ENCODE results near the gene KIAA1755.

KIAA1755 gene

DNA sequence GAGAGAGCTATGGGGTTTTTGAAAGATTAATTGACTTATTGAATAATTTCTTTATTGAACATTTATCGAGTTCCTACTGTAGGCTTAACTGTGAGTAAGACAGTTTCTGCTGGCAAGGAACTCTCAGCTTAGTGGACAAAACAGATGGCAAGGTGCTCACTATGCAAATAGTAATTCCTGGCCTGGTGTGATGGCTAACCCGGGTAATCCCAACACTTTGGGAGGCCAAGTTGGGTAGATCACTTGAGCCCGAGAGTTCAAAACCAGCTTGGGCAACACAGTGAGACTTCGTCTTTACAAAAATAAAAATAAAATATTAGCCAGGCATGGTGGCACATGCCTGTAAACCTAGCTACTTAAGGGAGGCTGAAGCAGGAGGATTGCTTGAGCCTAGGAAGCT lies 82.0 kb downstream of the KIAA1755 start:
- H3K9ac ChIP-seq (ENCODE audit: low read length): no peak overlapping the region
- H3K36me3 ChIP-seq (ENCODE audit: control insufficient read depth, insufficient read depth, low read length): no peaks in the 10 kb centered on the region
- no peaks in the 10 kb centered on the region for H3K9me3 ChIP-seq (ENCODE audit: control insufficient read depth, low read length)
- H3K27me3 ChIP-seq (ENCODE audit: control insufficient read depth, insufficient read depth, low read length): no peaks in the 10 kb centered on the region
- no peak overlapping the region for H3K4me3 ChIP-seq (ENCODE audit: low read length)
- H3K4me1 ChIP-seq (ENCODE audit: control insufficient read depth, insufficient read depth, low read length): peaks cover 3% of the 10 kb centered on the region

- Histone ChIP-seq H3K27me3 (ENCODE audit: control insufficient read depth, insufficient read depth, low read length) (no peaks in the 10 kb centered on the region), H3K4me3 (ENCODE audit: low read length) (no peak overlapping the region), H3K4me1 (ENCODE audit: control insufficient read depth, insufficient read depth, low read length) (peaks cover 5% of the 10 kb centered on the region), H3K36me3 (ENCODE audit: control insufficient read depth, insufficient read depth, low read length) (no peaks in the 10 kb centered on the region), H3K9ac (ENCODE audit: low read length) (no peak overlapping the region), H3K9me3 (ENCODE audit: control insufficient read depth, low read length) (no peaks in the 10 kb centered on the region)
These were observed 82.5 kb downstream of the KIAA1755 start for GRCh38 chr20:38178065-38178491.

DNA sequence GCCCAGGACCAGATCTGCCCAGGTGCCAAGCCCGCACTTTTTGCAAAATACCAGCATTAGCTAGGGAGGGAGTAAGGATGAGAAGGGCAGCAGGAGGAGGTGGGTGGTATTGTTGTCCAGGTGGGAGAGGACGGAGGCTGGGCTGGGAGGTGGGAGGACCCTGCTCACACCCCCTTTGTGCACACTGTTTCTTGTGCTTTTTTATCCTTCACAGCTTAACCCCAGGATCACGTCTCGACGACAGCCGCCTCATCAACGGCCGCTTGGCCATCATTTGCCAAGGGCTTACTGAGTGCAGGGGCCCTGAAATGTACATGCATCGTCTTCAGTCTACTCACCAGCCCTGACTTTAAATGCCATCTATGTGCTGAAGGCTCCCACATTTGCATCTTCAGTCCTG lies 83.3 kb downstream of the KIAA1755 start:
- H3K27me3 ChIP-seq (ENCODE audit: control insufficient read depth, insufficient read depth, low read length): no peaks in the 10 kb centered on the region
- H3K36me3 ChIP-seq (ENCODE audit: control insufficient read depth, insufficient read depth, low read length): no peaks in the 10 kb centered on the region
- H3K9me3 ChIP-seq (ENCODE audit: control insufficient read depth, low read length): no peaks in the 10 kb centered on the region
- peaks cover 5% of the 10 kb centered on the region for H3K4me1 ChIP-seq (ENCODE audit: control insufficient read depth, insufficient read depth, low read length)
- no peak overlapping the region for H3K9ac ChIP-seq (ENCODE audit: low read length)
- H3K4me3 ChIP-seq (ENCODE audit: low read length): no peak overlapping the region

GRCh38 chr20:38175304-38176180 lies 85.0 kb downstream of the KIAA1755 start:
- no peaks in the 10 kb centered on the region for H3K36me3 ChIP-seq (ENCODE audit: control insufficient read depth, insufficient read depth, low read length)
- peaks cover 5% of the 10 kb centered on the region for H3K4me1 ChIP-seq (ENCODE audit: control insufficient read depth, insufficient read depth, low read length)
- H3K9ac ChIP-seq (ENCODE audit: low read length): no peak overlapping the region
- no peak overlapping the region for H3K4me3 ChIP-seq (ENCODE audit: low read length)
- H3K9me3 ChIP-seq (ENCODE audit: control insufficient read depth, low read length): no peaks in the 10 kb centered on the region
- no peaks in the 10 kb centered on the region for H3K27me3 ChIP-seq (ENCODE audit: control insufficient read depth, insufficient read depth, low read length)

GRCh38 chr20:38173237-38174156 lies 87.0 kb downstream of the KIAA1755 start:
- Histone ChIP-seq H3K27me3 (ENCODE audit: control insufficient read depth, insufficient read depth, low read length) (no peaks in the 10 kb centered on the region), H3K9me3 (ENCODE audit: control insufficient read depth, low read length) (no peaks in the 10 kb centered on the region), H3K9ac (ENCODE audit: low read length) (no peak overlapping the region), H3K36me3 (ENCODE audit: control insufficient read depth, insufficient read depth, low read length) (no peaks in the 10 kb centered on the region), H3K4me3 (ENCODE audit: low read length) (no peak overlapping the region), H3K4me1 (ENCODE audit: control insufficient read depth, insufficient read depth, low read length) (peaks cover 11% of the 10 kb centered on the region)

GRCh38 chr20:38172408-38172807 lies 88.1 kb downstream of the KIAA1755 start:
- H3K36me3 ChIP-seq (ENCODE audit: control insufficient read depth, insufficient read depth, low read length): no peaks in the 10 kb centered on the region
- no peak overlapping the region for H3K9ac ChIP-seq (ENCODE audit: low read length)
- peaks cover 15% of the 10 kb centered on the region for H3K4me1 ChIP-seq (ENCODE audit: control insufficient read depth, insufficient read depth, low read length)
- H3K27me3 ChIP-seq (ENCODE audit: control insufficient read depth, insufficient read depth, low read length): no peaks in the 10 kb centered on the region
- no peaks in the 10 kb centered on the region for H3K9me3 ChIP-seq (ENCODE audit: control insufficient read depth, low read length)
- H3K4me3 ChIP-seq (ENCODE audit: low read length): no peak overlapping the region

DNA sequence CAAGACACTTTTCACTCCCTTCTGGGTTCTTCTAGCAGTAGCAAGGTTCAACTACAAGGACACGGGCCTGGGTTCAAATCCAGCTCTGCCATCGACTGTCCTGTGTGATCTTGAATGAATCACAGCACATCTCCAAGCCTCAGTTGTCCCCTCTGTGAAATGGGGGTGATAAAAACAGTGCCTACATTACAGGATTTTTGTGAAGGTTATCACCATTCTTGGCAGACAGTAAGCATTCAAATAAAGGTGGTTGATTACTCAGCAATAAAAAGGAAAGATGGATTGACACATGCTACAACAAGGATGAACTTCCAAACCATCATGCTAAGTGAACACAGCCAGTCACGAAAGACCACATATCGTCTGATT lies 88.9 kb downstream of the KIAA1755 start:
- peaks cover 15% of the 10 kb centered on the region for H3K4me1 ChIP-seq (ENCODE audit: control insufficient read depth, insufficient read depth, low read length)
- H3K9ac ChIP-seq (ENCODE audit: low read length): no peak overlapping the region
- H3K9me3 ChIP-seq (ENCODE audit: control insufficient read depth, low read length): no peaks in the 10 kb centered on the region
- H3K36me3 ChIP-seq (ENCODE audit: control insufficient read depth, insufficient read depth, low read length): no peaks in the 10 kb centered on the region
- H3K27me3 ChIP-seq (ENCODE audit: control insufficient read depth, insufficient read depth, low read length): no peaks in the 10 kb centered on the region
- H3K4me3 ChIP-seq (ENCODE audit: low read length): no peak overlapping the region

DNA sequence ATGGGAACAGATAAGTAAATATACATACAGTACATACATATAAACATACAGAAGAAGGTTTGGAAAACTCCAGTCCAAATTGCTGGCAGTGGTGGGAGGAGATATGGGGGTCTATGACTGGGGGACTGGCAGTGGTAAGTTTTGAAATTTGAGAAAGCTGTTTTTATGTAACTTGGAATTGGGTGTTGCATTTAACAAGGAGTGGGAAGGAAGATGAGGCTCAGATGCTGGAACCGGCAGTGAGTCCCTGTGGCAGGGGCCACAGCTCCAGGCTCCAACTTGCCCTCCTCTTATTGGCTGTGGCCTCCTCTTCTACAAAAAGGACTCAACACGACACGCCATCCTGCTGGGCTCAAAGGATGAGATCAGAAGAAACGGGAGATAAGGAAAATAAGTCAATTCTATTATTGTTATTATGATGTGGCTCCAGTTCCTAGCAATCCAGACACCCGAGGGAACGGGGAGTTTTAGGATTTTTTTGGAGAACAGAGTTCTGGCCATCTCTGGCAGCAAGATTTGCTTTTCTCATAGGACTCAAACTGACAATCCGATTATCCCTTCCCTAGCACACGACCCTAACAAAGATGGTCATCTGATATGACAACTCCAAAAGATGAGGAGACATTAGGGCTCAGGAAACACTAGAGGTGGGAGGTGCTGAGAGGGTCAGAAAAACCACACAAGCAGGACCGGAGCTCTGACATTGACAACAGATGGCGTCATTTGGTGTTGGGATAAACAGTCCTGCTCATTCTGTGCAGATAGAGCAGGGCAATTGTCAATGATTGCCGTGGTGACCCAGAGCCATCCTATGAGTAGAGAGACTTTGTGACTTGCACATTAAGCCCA lies 89.5 kb downstream of the KIAA1755 start:
- Histone ChIP-seq H3K9ac (ENCODE audit: low read length) (no peak overlapping the region), H3K9me3 (ENCODE audit: control insufficient read depth, low read length) (no peaks in the 10 kb centered on the region), H3K27me3 (ENCODE audit: control insufficient read depth, insufficient read depth, low read length) (no peaks in the 10 kb centered on the region), H3K36me3 (ENCODE audit: control insufficient read depth, insufficient read depth, low read length) (no peaks in the 10 kb centered on the region), H3K4me1 (ENCODE audit: control insufficient read depth, insufficient read depth, low read length) (peaks cover 19% of the 10 kb centered on the region), H3K4me3 (ENCODE audit: low read length) (no peak overlapping the region)

GRCh38 chr20:38170219-38170825 lies 90.2 kb downstream of the KIAA1755 start:
- H3K27me3 ChIP-seq (ENCODE audit: control insufficient read depth, insufficient read depth, low read length): no peaks in the 10 kb centered on the region
- H3K9me3 ChIP-seq (ENCODE audit: control insufficient read depth, low read length): no peaks in the 10 kb centered on the region
- H3K36me3 ChIP-seq (ENCODE audit: control insufficient read depth, insufficient read depth, low read length): no peaks in the 10 kb centered on the region
- H3K4me3 ChIP-seq (ENCODE audit: low read length): no peak overlapping the region
- H3K9ac ChIP-seq (ENCODE audit: low read length): no peak overlapping the region
- peaks cover 26% of the 10 kb centered on the region for H3K4me1 ChIP-seq (ENCODE audit: control insufficient read depth, insufficient read depth, low read length)

- H3K27me3 ChIP-seq (ENCODE audit: control insufficient read depth, insufficient read depth, low read length): peaks cover 3% of the 10 kb centered on the region
- peaks cover 28% of the 10 kb centered on the region for H3K4me1 ChIP-seq (ENCODE audit: control insufficient read depth, insufficient read depth, low read length)
- no peak overlapping the region for H3K4me3 ChIP-seq (ENCODE audit: low read length)
- H3K9ac ChIP-seq (ENCODE audit: low read length): no peak overlapping the region
- no peaks in the 10 kb centered on the region for H3K36me3 ChIP-seq (ENCODE audit: control insufficient read depth, insufficient read depth, low read length)
- no peaks in the 10 kb centered on the region for H3K9me3 ChIP-seq (ENCODE audit: control insufficient read depth, low read length)
These were observed 90.8 kb downstream of the KIAA1755 start for GRCh38 chr20:38169636-38170193.

Measured in mucosa of stomach (tissue), 1 donor.